Measurements from ENCODE around the gene COMMD1.
"Not testable (repeated sequence)": the region's sequence is repeated elsewhere in the genome, so short reads cannot be mapped to it uniquely, and the experiment has no call there.

COMMD1 gene

GRCh38 chr2:61966087-61966727, 60.7 kb downstream of the COMMD1 start:
- DNase-seq = no peak

GRCh38 chr2:61967262-61967661, 61.8 kb downstream of the COMMD1 start:
- no peak for DNase-seq

GRCh38 chr2:61969376-61969775, 63.9 kb downstream of the COMMD1 start:
- DNase-seq = no peak

GRCh38 chr2:61970807-61971556, 65.5 kb downstream of the COMMD1 start:
- DNase-seq = no peak

GRCh38 chr2:61978522-61978921, 73.0 kb downstream of the COMMD1 start:
- DNase-seq = no peak

GRCh38 chr2:61980758-61981157, 75.3 kb downstream of the COMMD1 start:
- no peak for DNase-seq

- no peak for DNase-seq
Measured at GRCh38 chr2:61984682-61985081, 79.2 kb downstream of the COMMD1 start.

- DNase-seq = no peak
Measured at GRCh38 chr2:61988462-61989366, 83.2 kb downstream of the COMMD1 start.

- DNase-seq = peak in 1 of 2 donors; percentile 6
Measured at GRCh38 chr2:61993422-61994024, 88.0 kb downstream of the COMMD1 start.

- DNase-seq = no peak
Measured at GRCh38 chr2:61994531-61994930, 89.1 kb downstream of the COMMD1 start.

- no peak for DNase-seq
Measured at GRCh38 chr2:61995065-61995464, 89.6 kb downstream of the COMMD1 start.

GRCh38 chr2:61995515-61995914, 90.0 kb downstream of the COMMD1 start:
- no peak for DNase-seq

- DNase-seq = no peak
Measured at GRCh38 chr2:61998426-61998825, 93.0 kb downstream of the COMMD1 start.

GRCh38 chr2:62000538-62000937, 95.1 kb downstream of the COMMD1 start:
- no peak for DNase-seq

- no peak for DNase-seq
Measured at GRCh38 chr2:62001431-62001830, 96.0 kb downstream of the COMMD1 start.

GRCh38 chr2:62004428-62004827, 99.0 kb downstream of the COMMD1 start:
- DNase-seq = not testable (repeated sequence)

- DNase-seq = no peak
Measured at GRCh38 chr2:62007555-62007954, 102.1 kb downstream of the COMMD1 start.

- DNase-seq = no peak
Measured at GRCh38 chr2:62010632-62011256, 105.3 kb downstream of the COMMD1 start.

GRCh38 chr2:62013641-62014040, 108.2 kb downstream of the COMMD1 start:
- DNase-seq = no peak

- no peak for DNase-seq
Measured at GRCh38 chr2:62014102-62014501, 108.6 kb downstream of the COMMD1 start.

- no peak for DNase-seq
Measured at GRCh38 chr2:62016957-62017356, 111.5 kb downstream of the COMMD1 start.

GRCh38 chr2:62029910-62030309, 124.4 kb downstream of the COMMD1 start:
- no peak for DNase-seq

- DNase-seq = no peak
Measured at GRCh38 chr2:62030902-62031301, 125.4 kb downstream of the COMMD1 start.

All from activated CD4-positive, alpha-beta T cell treated with anti-CD3 and anti-CD28 coated beads for 4 hours (primary cell).